Femur (tissue), 1 donor: ENCODE data around the gene ZNF384.

Source experiments
- DNase-seq: peaks from one replicate; pipeline ENCODE4 v3.0.0-alpha.2; 2017

Gene ZNF384

DNA sequence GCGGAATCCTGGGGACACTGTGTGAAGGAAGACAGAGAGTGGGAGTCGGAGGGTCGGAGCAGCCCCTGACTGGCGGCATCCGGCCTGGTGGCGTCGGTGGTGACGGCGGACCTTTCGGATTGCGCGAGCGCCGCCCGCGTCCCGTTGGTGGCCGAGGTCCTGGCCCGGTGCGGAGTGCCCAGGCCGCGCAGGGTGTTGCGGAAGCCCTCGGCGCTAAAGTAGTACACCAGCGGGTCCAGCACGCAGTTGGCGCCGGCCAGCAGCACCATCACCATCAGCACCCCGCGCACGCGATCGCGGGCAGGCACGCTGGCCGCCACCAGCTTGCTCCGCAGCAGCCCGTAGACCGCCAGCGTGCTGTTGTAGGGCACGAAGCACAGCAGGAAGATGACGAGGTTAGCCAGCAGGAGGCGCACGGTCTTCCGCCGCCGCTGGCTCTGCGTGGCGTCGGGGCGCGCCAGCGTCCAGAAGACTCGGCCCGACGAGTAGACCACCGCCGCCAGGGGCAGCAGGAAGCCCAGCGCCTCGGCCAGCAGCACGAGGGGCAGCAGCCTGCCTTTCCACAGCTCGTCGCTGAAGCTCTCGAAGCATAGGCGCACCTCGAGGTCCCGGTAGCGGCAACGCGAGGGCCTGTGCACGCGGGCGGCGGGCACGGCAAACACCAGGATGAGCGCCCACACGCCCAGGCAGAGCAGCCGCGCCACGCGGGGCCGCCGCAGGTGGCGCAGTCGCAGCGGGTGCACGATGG is 68.9 kb downstream of the ZNF384 start:
- DNase-seq = peak; percentile 71

DNA sequence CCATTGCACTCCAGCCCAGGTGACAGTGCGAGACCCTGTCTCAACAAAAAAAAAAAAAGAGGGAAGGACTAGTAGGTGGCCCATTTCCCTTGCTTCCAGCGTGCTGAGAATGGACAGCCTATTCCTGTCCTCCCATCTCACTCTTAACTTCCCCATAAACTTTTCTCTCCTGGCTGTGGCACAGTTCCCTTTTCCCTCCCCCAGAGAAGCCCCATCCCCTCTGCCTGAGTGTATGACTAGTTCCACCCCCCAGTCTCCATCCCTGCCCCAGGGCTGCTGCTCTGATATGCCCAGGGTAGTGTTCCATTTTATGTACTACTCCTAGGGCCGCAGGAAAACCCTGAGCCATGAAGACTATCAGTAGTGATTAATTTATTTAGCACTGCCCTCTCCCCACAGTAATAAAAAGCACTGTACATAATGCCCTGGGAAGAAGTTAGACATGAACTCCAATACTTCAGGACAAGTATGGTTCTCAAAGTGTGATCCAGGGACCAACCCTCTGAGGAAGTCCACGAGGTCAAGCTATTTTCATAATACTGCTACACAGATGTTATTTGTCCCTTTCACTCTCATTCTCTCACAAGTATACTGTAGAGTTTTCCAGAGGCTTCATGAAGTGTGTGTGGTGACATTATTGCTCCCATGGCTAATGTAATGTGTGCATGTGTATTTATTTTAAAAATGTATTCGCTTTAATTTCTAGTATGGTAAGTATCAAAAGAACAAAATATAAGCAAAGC is 70.5 kb downstream of the ZNF384 start:
- no peak for DNase-seq
